ENCODE results near the gene UCN2.

DNA sequence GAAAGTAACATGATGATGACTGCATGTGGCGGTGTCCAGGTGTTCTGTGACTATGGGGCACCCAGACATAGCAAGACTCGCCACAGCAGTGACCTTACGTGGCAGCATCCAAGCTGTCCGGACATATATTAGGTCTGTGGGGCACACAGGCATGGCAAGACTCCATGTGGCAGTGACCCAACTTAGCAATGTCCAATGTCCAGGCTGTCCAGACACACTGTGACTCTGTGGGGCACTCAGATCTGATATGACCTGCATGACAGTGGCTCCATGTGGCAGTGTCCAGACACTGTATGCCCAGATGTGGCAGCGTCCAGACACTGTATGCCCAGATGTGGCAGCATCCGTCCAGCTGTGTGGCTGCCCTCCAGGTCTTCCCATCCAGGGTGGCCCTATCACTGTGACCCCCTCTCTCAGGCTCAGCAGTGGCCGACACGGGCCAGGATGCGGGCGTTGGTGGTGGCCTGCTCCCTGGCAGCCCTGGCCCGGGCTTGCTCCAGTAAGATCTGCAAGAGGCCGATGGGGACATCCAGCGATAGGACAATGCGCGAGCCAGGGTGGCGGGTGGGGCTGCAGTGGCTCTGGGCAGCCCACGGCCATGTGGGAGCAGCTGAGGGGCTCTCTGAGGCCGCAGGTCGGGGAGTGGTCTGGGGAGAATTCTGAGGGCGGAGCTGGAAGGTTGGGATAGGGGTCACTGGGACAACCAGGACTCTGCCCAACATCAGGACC is 1.1 kb downstream of the UCN2 start:
- TF ChIP-seq, protein P1, sequence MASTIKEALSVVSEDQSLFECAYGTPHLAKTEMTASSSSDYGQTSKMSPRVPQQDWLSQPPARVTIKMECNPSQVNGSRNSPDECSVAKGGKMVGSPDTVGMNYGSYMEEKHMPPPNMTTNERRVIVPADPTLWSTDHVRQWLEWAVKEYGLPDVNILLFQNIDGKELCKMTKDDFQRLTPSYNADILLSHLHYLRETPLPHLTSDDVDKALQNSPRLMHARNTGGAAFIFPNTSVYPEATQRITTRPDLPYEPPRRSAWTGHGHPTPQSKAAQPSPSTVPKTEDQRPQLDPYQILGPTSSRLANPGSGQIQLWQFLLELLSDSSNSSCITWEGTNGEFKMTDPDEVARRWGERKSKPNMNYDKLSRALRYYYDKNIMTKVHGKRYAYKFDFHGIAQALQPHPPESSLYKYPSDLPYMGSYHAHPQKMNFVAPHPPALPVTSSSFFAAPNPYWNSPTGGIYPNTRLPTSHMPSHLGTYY (CRISPR knock-in tag; IDR thresholded peaks at IDR 0.05): no peak
- TF ChIP-seq, protein P2, sequence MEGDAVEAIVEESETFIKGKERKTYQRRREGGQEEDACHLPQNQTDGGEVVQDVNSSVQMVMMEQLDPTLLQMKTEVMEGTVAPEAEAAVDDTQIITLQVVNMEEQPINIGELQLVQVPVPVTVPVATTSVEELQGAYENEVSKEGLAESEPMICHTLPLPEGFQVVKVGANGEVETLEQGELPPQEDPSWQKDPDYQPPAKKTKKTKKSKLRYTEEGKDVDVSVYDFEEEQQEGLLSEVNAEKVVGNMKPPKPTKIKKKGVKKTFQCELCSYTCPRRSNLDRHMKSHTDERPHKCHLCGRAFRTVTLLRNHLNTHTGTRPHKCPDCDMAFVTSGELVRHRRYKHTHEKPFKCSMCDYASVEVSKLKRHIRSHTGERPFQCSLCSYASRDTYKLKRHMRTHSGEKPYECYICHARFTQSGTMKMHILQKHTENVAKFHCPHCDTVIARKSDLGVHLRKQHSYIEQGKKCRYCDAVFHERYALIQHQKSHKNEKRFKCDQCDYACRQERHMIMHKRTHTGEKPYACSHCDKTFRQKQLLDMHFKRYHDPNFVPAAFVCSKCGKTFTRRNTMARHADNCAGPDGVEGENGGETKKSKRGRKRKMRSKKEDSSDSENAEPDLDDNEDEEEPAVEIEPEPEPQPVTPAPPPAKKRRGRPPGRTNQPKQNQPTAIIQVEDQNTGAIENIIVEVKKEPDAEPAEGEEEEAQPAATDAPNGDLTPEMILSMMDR (IDR thresholded peaks at IDR 0.05): no peak
- TF ChIP-seq HMGXB4 (CRISPR knock-in tag; IDR thresholded peaks at IDR 0.05): no peak
- no peak for TF ChIP-seq ZNF219 (CRISPR knock-in tag; IDR thresholded peaks at IDR 0.05; ENCODE audit: borderline replicate concordance)
- TF ChIP-seq USF2 (CRISPR knock-in tag; IDR thresholded peaks at IDR 0.05): no peak
- TF ChIP-seq NFYB (CRISPR knock-in tag; conservative IDR thresholded peaks at IDR 0.05; ENCODE audit: low read depth): no peak
- TF ChIP-seq ATF3 (CRISPR knock-in tag; conservative IDR thresholded peaks at IDR 0.05): no peak
- no peak for TF ChIP-seq NR2C2 (CRISPR knock-in tag; IDR thresholded peaks at IDR 0.05)
